OCI-LY7 (cell line): Measurements from ENCODE around the gene EYS. TPM values are rescaled to one million over a fixed set of nuclear protein-coding genes. Genes with fewer than 3 reads are reported as not detected.

Source experiments
- BruUV-seq: library from RNA; stranded (reverse); fragments of 400-500 nt; replicated peaks from 2 replicates; lab custom pipeline; 2021; lab: Mats Ljungman, UMichigan
- CTCF ChIA-PET: fragments of 300-600 bp; sonication (Branson Sonifier 250); formaldehyde crosslinking; loops from one replicate; lab custom pipeline; 2022; ENCODE audit warnings: antibody characterized with exemption; ENCODE audit not compliant: unreplicated experiment; lab: Charles Lee
- POLR2A ChIA-PET: fragments of 300-600 bp; sonication (Branson Sonifier 250); formaldehyde crosslinking; loops from one replicate; lab custom pipeline; 2022; ENCODE audit warnings: antibody characterized with exemption; lab: Charles Lee
- DNase-seq: peaks from one replicate; pipeline ENCODE4 v3.0.0-alpha.2; 2015; ENCODE audit warnings: low spot score
- H2AFZ ChIP-seq: fragments of 200-600 bp; sonication (generic), shearing (Covaris generic); 2 replicates; pipeline ENCODE4 v1.6.1; 2014; ENCODE audit warnings: mild to moderate bottlenecking, antibody characterized with exemption, low read length, moderate library complexity
- H3K27ac ChIP-seq: fragments of 200-600 bp; sonication (generic); 2 replicates; pipeline ENCODE4 v1.5.1; 2014; ENCODE audit warnings: mixed run types, low read depth, mild to moderate bottlenecking, moderate library complexity, low read length, inconsistent platforms; ENCODE audit not compliant: poor library complexity, severe bottlenecking
- H3K36me3 ChIP-seq: fragments of 200-600 bp; sonication (generic); 2 replicates; pipeline ENCODE4 v1.6.1; 2014; ENCODE audit warnings: mild to moderate bottlenecking, antibody characterized with exemption, low read length, moderate library complexity, mixed read lengths; ENCODE audit not compliant: insufficient read depth
- H3K4me1 ChIP-seq: fragments of 200-600 bp; sonication (generic); 2 replicates; pipeline ENCODE4 v1.5.1; 2014; ENCODE audit warnings: mild to moderate bottlenecking, low read length; ENCODE audit not compliant: insufficient read depth, poor library complexity, severe bottlenecking
- H3K4me2 ChIP-seq: fragments of 200-600 bp; sonication (generic); 2 replicates; pipeline ENCODE4 v1.6.1; 2014; ENCODE audit warnings: mild to moderate bottlenecking, low read length
- H3K4me3 ChIP-seq: fragments of 200-600 bp; sonication (generic); 2 replicates; pipeline ENCODE4 v1.5.1; 2014; ENCODE audit warnings: mild to moderate bottlenecking, low read depth, low read length; ENCODE audit not compliant: poor library complexity, severe bottlenecking
- H3K79me2 ChIP-seq: fragments of 200-600 bp; sonication (generic); 2 replicates; pipeline ENCODE4 v1.6.1; 2016; ENCODE audit warnings: low read depth, mild to moderate bottlenecking, low read length, moderate library complexity, mixed read lengths; ENCODE audit not compliant: insufficient read depth
- H3K9me2 ChIP-seq: fragments of 200-600 bp; sonication (generic); 2 replicates; pipeline ENCODE4 v1.6.1; 2016; ENCODE audit warnings: mild to moderate bottlenecking, low read length, mixed read lengths; ENCODE audit not compliant: insufficient read depth
- H3K9me3 ChIP-seq: fragments of 200-600 bp; sonication (generic); 2 replicates; pipeline ENCODE4 v1.6.1; 2014; ENCODE audit warnings: mild to moderate bottlenecking, mixed run types, low read length, mixed read lengths
- H4K20me1 ChIP-seq: fragments of 200-600 bp; sonication (generic); 2 replicates; pipeline ENCODE4 v1.6.1; 2014; ENCODE audit warnings: mild to moderate bottlenecking, antibody characterized with exemption, low read length, moderate library complexity, mixed read lengths; ENCODE audit not compliant: insufficient read depth
- EZH2phosphoT487 ChIP-seq: fragments of 200-600 bp; sonication (generic); IDR thresholded peaks from 2 replicates; pipeline ENCODE4 v1.6.1; 2018; ENCODE audit warnings: low read depth, borderline replicate concordance, mild to moderate bottlenecking, mixed run types, antibody characterized with exemption, low read length, moderate library complexity, mixed read lengths
- intact Hi-C: fragments of 100-400 bp; cut with micrococcal nuclease; formaldehyde crosslinking; loops from one replicate; pipeline ENCODE4 v1.10.0; 2022; ENCODE audit not compliant: unreplicated experiment
- total RNA-seq, 2 experiments: library from RNA; depleted of rRNA in 1 of 2; stranded (reverse); fragments of >200 nt in 1 of 2; shearing (Covaris generic) in 1 of 2; gene quantifications; 2 replicates each; pipeline ENCODE4 v1.2.3, GENCODE V29; 2014 to 2022
- TF ChIP-seq, protein P1 (sequence below): fragments of 200-600 bp; sonication (generic); conservative IDR thresholded peaks from 2 replicates; pipeline ENCODE4 v1.5.1; 2014; ENCODE audit warnings: mild to moderate bottlenecking, antibody characterized with exemption, low read length, moderate library complexity, mixed read lengths

EYS gene
- total RNA-seq, 2 experiments from 2014 or later = not detected

DNA sequence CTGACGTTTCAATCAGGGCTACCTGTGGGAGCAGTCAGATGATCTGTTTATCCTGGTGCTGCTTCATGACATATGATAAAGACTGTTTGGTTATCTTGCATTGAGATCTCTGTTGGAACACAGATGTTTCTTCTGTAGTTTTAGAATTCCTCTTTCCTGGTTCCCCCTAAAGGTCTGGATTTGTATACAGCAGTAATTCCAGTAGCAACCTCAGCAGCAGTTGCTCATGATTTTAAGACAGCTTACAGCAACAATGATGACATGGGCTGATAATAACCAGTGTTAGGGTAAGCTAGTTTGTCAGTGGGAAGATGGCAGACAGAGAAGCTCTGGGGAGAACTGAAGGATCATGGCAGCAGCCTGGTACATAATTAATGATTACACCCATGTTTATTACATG, 1632.0 kb downstream of the EYS start:
- H3K9me2 ChIP-seq = no peaks in the 10 kb centered on the region
- no peak overlapping the region for H3K27ac ChIP-seq
- BruUV-seq = no TSS peak
- ChIA-PET CTCF (no interaction called here), POLR2A (no interaction called here)
- H2AFZ ChIP-seq = no peak overlapping the region
- H3K4me3 ChIP-seq = no peak overlapping the region
- DNase-seq = no peak
- H3K4me1 ChIP-seq = no peaks in the 10 kb centered on the region
- no peaks in the 10 kb centered on the region for H3K79me2 ChIP-seq
- intact Hi-C loops = no loop called here
- TF ChIP-seq EZH2phosphoT487 = no peak
- TF ChIP-seq, protein P1, sequence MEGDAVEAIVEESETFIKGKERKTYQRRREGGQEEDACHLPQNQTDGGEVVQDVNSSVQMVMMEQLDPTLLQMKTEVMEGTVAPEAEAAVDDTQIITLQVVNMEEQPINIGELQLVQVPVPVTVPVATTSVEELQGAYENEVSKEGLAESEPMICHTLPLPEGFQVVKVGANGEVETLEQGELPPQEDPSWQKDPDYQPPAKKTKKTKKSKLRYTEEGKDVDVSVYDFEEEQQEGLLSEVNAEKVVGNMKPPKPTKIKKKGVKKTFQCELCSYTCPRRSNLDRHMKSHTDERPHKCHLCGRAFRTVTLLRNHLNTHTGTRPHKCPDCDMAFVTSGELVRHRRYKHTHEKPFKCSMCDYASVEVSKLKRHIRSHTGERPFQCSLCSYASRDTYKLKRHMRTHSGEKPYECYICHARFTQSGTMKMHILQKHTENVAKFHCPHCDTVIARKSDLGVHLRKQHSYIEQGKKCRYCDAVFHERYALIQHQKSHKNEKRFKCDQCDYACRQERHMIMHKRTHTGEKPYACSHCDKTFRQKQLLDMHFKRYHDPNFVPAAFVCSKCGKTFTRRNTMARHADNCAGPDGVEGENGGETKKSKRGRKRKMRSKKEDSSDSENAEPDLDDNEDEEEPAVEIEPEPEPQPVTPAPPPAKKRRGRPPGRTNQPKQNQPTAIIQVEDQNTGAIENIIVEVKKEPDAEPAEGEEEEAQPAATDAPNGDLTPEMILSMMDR = no peak
- H3K4me2 ChIP-seq = no peak overlapping the region
- H3K36me3 ChIP-seq = no peaks in the 10 kb centered on the region
- H3K9me3 ChIP-seq = no peaks in the 10 kb centered on the region
- H4K20me1 ChIP-seq = no peaks in the 10 kb centered on the region

DNA sequence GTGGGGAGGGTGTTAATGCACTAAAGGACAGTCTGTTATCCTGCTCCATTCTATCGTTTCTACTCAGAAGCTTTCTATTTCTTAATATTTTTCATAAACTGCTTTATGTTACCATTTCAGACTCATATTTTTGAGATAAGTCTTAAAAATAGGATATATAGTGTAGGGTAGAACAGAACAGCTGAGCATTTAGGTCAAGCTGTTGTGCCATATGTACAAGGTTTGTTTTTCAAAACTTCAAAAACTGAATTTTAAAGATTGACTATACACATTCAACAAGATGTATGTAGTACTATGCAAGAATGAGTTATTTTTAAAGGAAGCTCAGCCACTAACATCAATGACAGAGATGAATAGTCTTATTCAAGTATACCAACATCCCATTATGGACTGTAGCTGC, 1634.3 kb downstream of the EYS start:
- no peaks in the 10 kb centered on the region for H3K9me2 ChIP-seq
- ChIA-PET CTCF (no interaction called here), POLR2A (interaction anchor here (1.0 kb wide), 1 partner anchor 88 kb away, joined by 3 read pairs; no protein-coding TSS in a partner anchor)
- no peaks in the 10 kb centered on the region for H3K79me2 ChIP-seq
- H3K4me3 ChIP-seq = no peak overlapping the region
- no peaks in the 10 kb centered on the region for H3K9me3 ChIP-seq
- TF ChIP-seq EZH2phosphoT487 = no peak
- TF ChIP-seq, protein P1 = no peak
- no peaks in the 10 kb centered on the region for H3K4me1 ChIP-seq
- no peak overlapping the region for H2AFZ ChIP-seq
- H3K36me3 ChIP-seq = no peaks in the 10 kb centered on the region
- DNase-seq = no peak
- BruUV-seq = no TSS peak
- intact Hi-C loops = no loop called here
- H3K27ac ChIP-seq = no peak overlapping the region
- no peaks in the 10 kb centered on the region for H4K20me1 ChIP-seq
- no peak overlapping the region for H3K4me2 ChIP-seq

DNA sequence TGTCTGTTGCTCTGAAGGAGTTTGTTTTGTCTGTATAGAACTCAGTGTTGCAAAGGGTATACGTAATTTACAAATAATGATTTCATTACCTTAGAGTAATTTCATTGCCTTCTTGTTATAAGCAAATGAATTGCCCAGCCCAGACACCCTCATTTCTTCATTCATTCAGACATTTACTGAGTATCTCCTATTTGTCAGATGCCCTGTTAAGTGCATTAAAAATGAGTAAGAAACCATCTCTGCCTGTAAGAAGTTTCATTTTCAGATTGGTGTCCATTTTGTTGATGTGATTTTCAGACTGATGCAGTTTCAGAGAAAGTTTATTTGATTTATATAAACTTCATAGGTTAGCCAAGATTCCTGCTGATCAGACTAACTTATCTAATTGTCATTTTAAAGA, 1642.1 kb downstream of the EYS start:
- no peak overlapping the region for H3K27ac ChIP-seq
- ChIA-PET POLR2A (no interaction called here), CTCF (no interaction called here)
- H3K4me1 ChIP-seq = no peaks in the 10 kb centered on the region
- no peaks in the 10 kb centered on the region for H3K79me2 ChIP-seq
- H4K20me1 ChIP-seq = no peaks in the 10 kb centered on the region
- no TSS peak for BruUV-seq
- H3K9me3 ChIP-seq = no peaks in the 10 kb centered on the region
- intact Hi-C loops = no loop called here
- no peak overlapping the region for H3K4me3 ChIP-seq
- TF ChIP-seq, protein P1 = no peak
- no peak for TF ChIP-seq EZH2phosphoT487
- H3K9me2 ChIP-seq = no peaks in the 10 kb centered on the region
- H3K36me3 ChIP-seq = no peaks in the 10 kb centered on the region
- no peak overlapping the region for H2AFZ ChIP-seq
- no peak overlapping the region for H3K4me2 ChIP-seq
- no peak for DNase-seq
